GM23248 (cell line): Measurements from ENCODE around the gene TNFRSF8. TPM values are rescaled to one million over a fixed set of nuclear protein-coding genes. Genes with fewer than 3 reads are reported as not detected.
A peak's percentile ranks its signal among the peaks of the same experiment; 100 is the strongest.

Experiments used
- DNase-seq: peaks from one replicate; pipeline ENCODE4 v3.0.0-alpha.2; 2015
- H2AFZ ChIP-seq: fragments of 200-600 bp; sonication (generic); 2 replicates; pipeline ENCODE4 v1.6.1; 2016; ENCODE audit warnings: antibody characterized with exemption
- H3F3A ChIP-seq: fragments of 200-600 bp; sonication (generic); 2 replicates; pipeline ENCODE4 v1.6.1; 2016; ENCODE audit warnings: mild to moderate bottlenecking, antibody characterized with exemption, mixed run types; ENCODE audit not compliant: insufficient read depth
- H3K27ac ChIP-seq: fragments of 200-600 bp; sonication (generic); 2 replicates; pipeline ENCODE4 v1.5.1; 2016; ENCODE audit warnings: mild to moderate bottlenecking
- H3K27me3 ChIP-seq: fragments of 200-600 bp; sonication (generic); replicated peaks from 2 replicates; pipeline ENCODE4 v1.6.1; 2016; ENCODE audit warnings: mild to moderate bottlenecking; ENCODE audit not compliant: insufficient read depth
- H3K36me3 ChIP-seq: fragments of 200-600 bp; sonication (generic); 2 replicates; pipeline ENCODE4 v1.6.1; 2016; ENCODE audit warnings: low read depth, mild to moderate bottlenecking
- H3K4me1 ChIP-seq: fragments of 200-600 bp; sonication (generic); 2 replicates; pipeline ENCODE4 v1.6.1; 2016; ENCODE audit warnings: mild to moderate bottlenecking; ENCODE audit not compliant: insufficient read depth
- H3K4me2 ChIP-seq: fragments of 200-600 bp; sonication (generic); one replicate; pipeline ENCODE4 v1.6.1; 2016; ENCODE audit warnings: mild to moderate bottlenecking; ENCODE audit not compliant: unreplicated experiment
- H3K4me3 ChIP-seq: fragments of 200-600 bp; sonication (generic); 2 replicates; pipeline ENCODE4 v1.5.1; 2016; ENCODE audit warnings: mild to moderate bottlenecking
- H3K79me2 ChIP-seq: fragments of 200-600 bp; sonication (generic); 2 replicates; pipeline ENCODE4 v1.6.1; 2016; ENCODE audit warnings: mild to moderate bottlenecking; ENCODE audit not compliant: insufficient read depth
- H3K9ac ChIP-seq: fragments of 200-600 bp; sonication (generic); 2 replicates; pipeline ENCODE4 v1.6.1; 2016; ENCODE audit warnings: mild to moderate bottlenecking
- H3K9me2 ChIP-seq: fragments of 200-600 bp; sonication (generic); 2 replicates; pipeline ENCODE4 v1.6.1; 2016; ENCODE audit warnings: mixed run types, mild to moderate bottlenecking, moderate library complexity; ENCODE audit not compliant: insufficient read depth
- H3K9me3 ChIP-seq: fragments of 200-600 bp; sonication (generic); one replicate; pipeline ENCODE4 v1.6.1; 2017; ENCODE audit warnings: low read depth
- H4K20me1 ChIP-seq: fragments of 200-600 bp; sonication (generic); 2 replicates; pipeline ENCODE4 v1.6.0; 2016; ENCODE audit not compliant: insufficient read depth
- EZH2 ChIP-seq: fragments of 200-600 bp; sonication (generic); IDR thresholded peaks from 2 replicates; pipeline ENCODE4 v1.6.1; 2018; ENCODE audit warnings: antibody characterized with exemption, mild to moderate bottlenecking; ENCODE audit not compliant: insufficient read depth, poor library complexity, severe bottlenecking
- EZH2phosphoT487 ChIP-seq: fragments of 200-600 bp; sonication (generic); IDR thresholded peaks from 2 replicates; pipeline ENCODE4 v1.6.1; 2018; ENCODE audit warnings: antibody characterized with exemption, moderate library complexity, mild to moderate bottlenecking, low read depth; ENCODE audit not compliant: insufficient read depth
- WGBS, 2 experiments: methylation state at CpG; one replicate each; pipeline ENCODE4 v1.1.6; 2015 to 2017; ENCODE audit warnings: low lambda C conversion rate in 2 of 2, low coverage in 1 of 2; ENCODE audit errors: missing lambda C conversion rate in 2 of 2; 5-methylcytosine and 5-hydroxymethylcytosine counted together
- in situ Hi-C: fragments of 300-500 bp; cut with MboI; formaldehyde crosslinking; loops from 2 replicates; pipeline ENCODE4 v1.15.0; 2020
- polyA plus RNA-seq: library from polyadenylated mRNA; unstranded; fragments of >200 nt; fragmentation: Nextera tagmentation; extraction: Ambion mirVana; gene quantifications from 2 replicates; pipeline ENCODE4 v1.2.1, GENCODE V29; 2016
- total RNA-seq: library from RNA; depleted of rRNA; stranded (reverse); fragments of >200 nt; shearing (Covaris generic); gene quantifications from 2 replicates; pipeline ENCODE4 v1.2.3, GENCODE V29; 2014

The TNFRSF8 gene
- total and polyA plus RNA-seq, 2 experiments from 2014 or later = 0.23 TPM; not detected in 1

- H3K27me3 ChIP-seq = no peaks in the 10 kb centered on the region
- no peak overlapping the region for H2AFZ ChIP-seq
- no peak overlapping the region for H3K9ac ChIP-seq
- H3K4me1 ChIP-seq = no peaks in the 10 kb centered on the region
- no peaks in the 10 kb centered on the region for H3K9me2 ChIP-seq
- H4K20me1 ChIP-seq = no peaks in the 10 kb centered on the region
- 86% methylated on average over 21 of the region's 21 CpGs for WGBS, 2 experiments
- H3K27ac ChIP-seq = no peak overlapping the region
- H3F3A ChIP-seq = peaks cover 3% of the 10 kb centered on the region; the same call in 1 of the 2 replicates
- DNase-seq = no peak
- H3K36me3 ChIP-seq = no peaks in the 10 kb centered on the region
- H3K4me2 ChIP-seq = no peak overlapping the region
- TF ChIP-seq EZH2phosphoT487 (no peak), EZH2 (no peak)
- H3K9me3 ChIP-seq = no peaks in the 10 kb centered on the region
- no peaks in the 10 kb centered on the region for H3K79me2 ChIP-seq
- no peak overlapping the region for H3K4me3 ChIP-seq
- in situ Hi-C loops = no loop called here
These were observed 78.2 kb downstream of the TNFRSF8 start for GRCh38 chr1:12141163-12141850.

GRCh38 chr1:12142141-12142823 lies 79.2 kb downstream of the TNFRSF8 start:
- in situ Hi-C loops = no loop called here
- no peak for TF ChIP-seq EZH2
- TF ChIP-seq EZH2phosphoT487 = no peak

GRCh38 chr1:12142891-12143630 lies 80.0 kb downstream of the TNFRSF8 start:
- Histone ChIP-seq H2AFZ (no peak overlapping the region), H3K27me3 (no peaks in the 10 kb centered on the region), H3K9me2 (no peaks in the 10 kb centered on the region), H3K36me3 (no peaks in the 10 kb centered on the region), H3K9me3 (no peaks in the 10 kb centered on the region), H3F3A (no peaks in the 10 kb centered on the region), H3K4me2 (no peak overlapping the region), H3K9ac (no peak overlapping the region), H4K20me1 (no peaks in the 10 kb centered on the region), H3K4me1 (0 out of 2 replicates have a peak, but pooled peaks cover under 1% of the 10 kb centered on the region), H3K4me3 (no peak overlapping the region), H3K27ac (no peak overlapping the region), H3K79me2 (no peaks in the 10 kb centered on the region)
- DNase-seq = no peak
- in situ Hi-C loops = no loop called here
- TF ChIP-seq EZH2 (no peak), EZH2phosphoT487 (no peak)
- 87 to 89% methylated on average over 17 to 21 of the region's 21 CpGs for WGBS, 2 experiments

More at GRCh38 chr1:12142141-12142823, 79.2 kb downstream of the TNFRSF8 start:
- DNase-seq = no peak
- H3K27me3 ChIP-seq = no peaks in the 10 kb centered on the region
- H2AFZ ChIP-seq = no peak overlapping the region
- no peaks in the 10 kb centered on the region for H4K20me1 ChIP-seq
- no peak overlapping the region for H3K4me3 ChIP-seq
- WGBS, 2 experiments = 95 to 98% methylated on average over 18 of the region's 18 CpGs
- H3K9me2 ChIP-seq = no peaks in the 10 kb centered on the region
- no peaks in the 10 kb centered on the region for H3K79me2 ChIP-seq
- H3F3A ChIP-seq = no peaks in the 10 kb centered on the region
- no peak overlapping the region for H3K27ac ChIP-seq
- H3K36me3 ChIP-seq = no peaks in the 10 kb centered on the region
- no peaks in the 10 kb centered on the region for H3K9me3 ChIP-seq
- H3K4me2 ChIP-seq = no peak overlapping the region
- no peak overlapping the region for H3K9ac ChIP-seq
- no peaks in the 10 kb centered on the region for H3K4me1 ChIP-seq

- Histone ChIP-seq H3K9me3 (no peaks in the 10 kb centered on the region), H3K4me2 (no peak overlapping the region), H3K9me2 (no peaks in the 10 kb centered on the region), H3F3A (no peaks in the 10 kb centered on the region), H2AFZ (no peak overlapping the region), H3K9ac (no peak overlapping the region), H3K36me3 (no peaks in the 10 kb centered on the region), H3K27me3 (no peaks in the 10 kb centered on the region), H3K4me3 (no peak overlapping the region), H3K79me2 (no peaks in the 10 kb centered on the region), H4K20me1 (no peaks in the 10 kb centered on the region), H3K27ac (no peak overlapping the region; the same call in 1 of the 2 replicates), H3K4me1 (0 out of 2 replicates have a peak, but pooled peaks cover 3% of the 10 kb centered on the region)
- in situ Hi-C loops = no loop called here
- TF ChIP-seq EZH2phosphoT487 = no peak
- no peak for TF ChIP-seq EZH2
- 73 to 77% methylated on average over 17 of the region's 17 CpGs for WGBS, 2 experiments
- peak; percentile 78 for DNase-seq
These were observed 80.6 kb downstream of the TNFRSF8 start for GRCh38 chr1:12143631-12144155.
